GM12865 (cell line): ENCODE data around the gene TARS1.

ENCODE experiments used
- DNase-seq: peaks from one replicate; pipeline ENCODE4 v3.0.0; 2010; ENCODE audit warnings: low read depth
- H3K4me3 ChIP-seq: 2 replicates; pipeline ENCODE4 v1.5.1; 2011; ENCODE audit warnings: mild to moderate bottlenecking, low read depth, low read length, control low read depth
- CTCF ChIP-seq: IDR thresholded peaks from 2 replicates; pipeline ENCODE4 v1.5.1; 2011; ENCODE audit warnings: low read length, control low read depth, low read depth, inconsistent platforms; ENCODE audit not compliant: insufficient read depth; ENCODE audit errors: missing control alignments

The TARS1 gene

GRCh38 chr5:33472805-33473409 is 32.1 kb downstream of the TARS1 start:
- DNase-seq: no peak
- H3K4me3 ChIP-seq: no peak overlapping the region
- no peak for TF ChIP-seq CTCF

GRCh38 chr5:33474004-33474403 is 33.2 kb downstream of the TARS1 start:
- no peak overlapping the region for H3K4me3 ChIP-seq
- DNase-seq: no peak
- no peak for TF ChIP-seq CTCF

GRCh38 chr5:33474931-33475499 is 34.2 kb downstream of the TARS1 start:
- no peak for TF ChIP-seq CTCF
- no peak overlapping the region for H3K4me3 ChIP-seq
- DNase-seq: no peak

GRCh38 chr5:33475706-33476105 is 34.9 kb downstream of the TARS1 start:
- no peak for DNase-seq
- TF ChIP-seq CTCF: no peak
- no peak overlapping the region for H3K4me3 ChIP-seq

- no peak for TF ChIP-seq CTCF
- H3K4me3 ChIP-seq: no peak overlapping the region
- DNase-seq: no peak
Observed at GRCh38 chr5:33476992-33477391, 36.2 kb downstream of the TARS1 start.

GRCh38 chr5:33477816-33478215 is 37.1 kb downstream of the TARS1 start:
- H3K4me3 ChIP-seq: no peak overlapping the region
- DNase-seq: no peak
- no peak for TF ChIP-seq CTCF

- no peak for DNase-seq
- H3K4me3 ChIP-seq: no peak overlapping the region
- no peak for TF ChIP-seq CTCF
Observed at GRCh38 chr5:33479311-33479710, 38.5 kb downstream of the TARS1 start.
